Fibroblast of villous mesenchyme (primary cell): ENCODE measurements around the gene CTNNA1. TPM values are rescaled to one million over a fixed set of nuclear protein-coding genes. Genes with fewer than 3 reads are reported as not detected.

Experiments used
- DNase-seq: peaks from one replicate; pipeline ENCODE4 v3.0.0-alpha.2; 2010; ENCODE audit warnings: low read depth
- H3K4me3 ChIP-seq: 2 replicates; pipeline ENCODE4 v1.5.1; 2011; ENCODE audit warnings: low read depth, mild to moderate bottlenecking, low read length
- total RNA-seq: library from RNA; depleted of rRNA; stranded (reverse); fragments of >200 nt; gene quantifications from 2 replicates; pipeline ENCODE4 v1.2.3, GENCODE V29; 2012
- TF ChIP-seq, protein P1 (sequence below): IDR thresholded peaks from 2 replicates; pipeline ENCODE4 v1.5.1; 2012; ENCODE audit warnings: low read depth, mild to moderate bottlenecking, low read length; ENCODE audit not compliant: insufficient read depth

CTNNA1 gene
- total RNA-seq, 1 donor, result 461 TPM

DNA sequence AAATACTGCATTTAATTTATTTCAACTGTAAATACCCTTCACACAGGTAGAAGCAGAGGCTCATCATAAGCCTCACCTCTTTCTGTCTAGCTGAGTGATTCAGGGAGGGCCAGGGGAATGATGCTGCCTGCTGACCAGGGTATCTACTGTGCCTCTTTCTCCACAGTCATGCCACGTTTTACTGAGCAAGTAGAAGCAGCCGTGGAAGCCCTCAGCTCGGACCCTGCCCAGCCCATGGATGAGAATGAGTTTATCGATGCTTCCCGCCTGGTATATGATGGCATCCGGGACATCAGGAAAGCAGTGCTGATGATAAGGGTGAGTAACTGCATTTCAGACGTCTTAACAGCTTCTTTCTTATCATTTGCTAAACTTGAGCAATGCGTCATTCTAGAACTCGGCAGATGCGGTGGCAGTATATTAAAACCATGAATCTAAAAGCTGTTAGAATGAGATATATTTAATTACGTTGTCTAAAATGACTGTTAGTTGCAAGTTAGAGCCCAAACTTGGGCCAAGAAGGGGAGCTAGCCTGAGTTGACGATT is 171.9 kb downstream of the CTNNA1 start:
- DNase-seq, result peak; percentile 76
- TF ChIP-seq, protein P1, sequence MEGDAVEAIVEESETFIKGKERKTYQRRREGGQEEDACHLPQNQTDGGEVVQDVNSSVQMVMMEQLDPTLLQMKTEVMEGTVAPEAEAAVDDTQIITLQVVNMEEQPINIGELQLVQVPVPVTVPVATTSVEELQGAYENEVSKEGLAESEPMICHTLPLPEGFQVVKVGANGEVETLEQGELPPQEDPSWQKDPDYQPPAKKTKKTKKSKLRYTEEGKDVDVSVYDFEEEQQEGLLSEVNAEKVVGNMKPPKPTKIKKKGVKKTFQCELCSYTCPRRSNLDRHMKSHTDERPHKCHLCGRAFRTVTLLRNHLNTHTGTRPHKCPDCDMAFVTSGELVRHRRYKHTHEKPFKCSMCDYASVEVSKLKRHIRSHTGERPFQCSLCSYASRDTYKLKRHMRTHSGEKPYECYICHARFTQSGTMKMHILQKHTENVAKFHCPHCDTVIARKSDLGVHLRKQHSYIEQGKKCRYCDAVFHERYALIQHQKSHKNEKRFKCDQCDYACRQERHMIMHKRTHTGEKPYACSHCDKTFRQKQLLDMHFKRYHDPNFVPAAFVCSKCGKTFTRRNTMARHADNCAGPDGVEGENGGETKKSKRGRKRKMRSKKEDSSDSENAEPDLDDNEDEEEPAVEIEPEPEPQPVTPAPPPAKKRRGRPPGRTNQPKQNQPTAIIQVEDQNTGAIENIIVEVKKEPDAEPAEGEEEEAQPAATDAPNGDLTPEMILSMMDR, result no peak
- H3K4me3 ChIP-seq, result no peak overlapping the region

DNA sequence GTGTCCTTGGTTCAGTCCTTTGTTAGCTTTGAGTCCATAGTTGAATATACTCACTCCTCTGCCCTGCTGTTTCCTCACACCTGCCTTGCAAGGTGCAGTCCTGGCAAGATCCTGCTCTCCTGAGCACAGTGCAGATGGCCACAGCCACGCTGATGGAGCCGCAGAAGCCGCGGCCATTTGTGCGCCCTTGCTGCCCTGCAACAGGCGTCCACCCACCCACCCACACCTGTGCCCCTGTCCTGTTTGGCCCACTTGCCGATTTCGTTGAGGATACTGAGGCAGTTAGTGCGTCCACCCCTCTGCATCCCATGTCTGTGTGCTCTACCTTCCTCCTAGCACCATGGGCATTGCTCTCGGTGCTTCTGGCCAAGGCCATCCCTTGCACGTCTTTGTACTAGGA is 173.0 kb downstream of the CTNNA1 start:
- no peak for DNase-seq
- TF ChIP-seq, protein P1, result no peak
- no peak overlapping the region for H3K4me3 ChIP-seq

DNA sequence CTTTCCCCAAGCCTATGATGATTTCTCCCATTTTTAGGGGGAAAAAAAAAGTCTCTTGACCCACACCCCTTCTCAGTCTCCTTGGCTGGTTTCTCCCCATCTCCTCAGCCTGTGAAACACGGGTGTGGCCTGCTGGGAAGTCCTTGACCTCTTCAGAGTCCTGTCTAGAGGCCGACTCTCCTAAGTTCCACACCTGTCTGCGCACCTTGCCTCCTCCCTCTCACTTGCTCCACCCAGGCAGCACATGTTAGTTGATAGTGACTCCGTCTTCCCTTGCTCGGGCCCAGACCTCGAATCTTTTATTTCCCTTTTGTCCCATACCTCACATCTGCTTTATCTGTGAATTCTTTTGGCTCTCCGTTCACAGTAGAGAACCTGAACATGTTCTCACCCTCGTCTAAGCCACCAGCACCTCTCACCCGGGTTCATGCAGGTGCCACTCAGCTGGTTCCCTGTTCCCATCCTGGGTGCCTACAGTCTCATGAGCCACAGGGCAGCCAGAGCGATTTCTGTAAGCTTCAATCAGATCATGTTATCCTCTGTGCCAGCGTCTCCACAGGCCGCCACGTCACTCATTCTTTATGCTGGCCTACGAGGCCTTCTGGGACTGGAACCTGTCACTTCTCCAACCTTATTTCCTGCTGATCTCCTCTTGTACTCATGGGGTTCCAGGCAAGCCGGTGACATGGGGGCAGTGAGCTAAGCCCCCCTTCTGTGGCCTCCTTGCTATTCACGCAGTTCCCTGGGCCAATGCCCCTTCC is 173.6 kb downstream of the CTNNA1 start:
- no peak for DNase-seq
- TF ChIP-seq, protein P1, result no peak
- no peak overlapping the region for H3K4me3 ChIP-seq

DNA sequence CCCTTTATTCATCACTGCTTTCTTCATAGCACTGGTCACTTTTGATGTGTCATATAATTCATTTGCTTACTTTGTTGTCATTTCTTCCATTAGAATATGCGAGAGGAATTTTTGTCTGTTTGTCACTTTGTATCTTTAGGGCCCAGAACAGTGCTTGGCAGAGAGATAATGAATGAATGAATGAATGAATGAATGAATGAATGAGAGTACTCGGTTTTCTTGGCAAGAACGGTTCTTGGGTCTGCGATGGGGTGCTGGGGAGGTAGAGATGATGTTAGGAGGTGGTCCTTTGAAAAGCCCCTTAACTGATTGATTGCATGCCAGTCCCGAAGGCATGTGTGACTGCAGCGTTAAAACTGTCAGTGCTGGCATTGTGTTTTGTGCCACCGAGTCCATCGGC is 174.3 kb downstream of the CTNNA1 start:
- no peak overlapping the region for H3K4me3 ChIP-seq
- TF ChIP-seq, protein P1, result no peak
- no peak for DNase-seq

DNA sequence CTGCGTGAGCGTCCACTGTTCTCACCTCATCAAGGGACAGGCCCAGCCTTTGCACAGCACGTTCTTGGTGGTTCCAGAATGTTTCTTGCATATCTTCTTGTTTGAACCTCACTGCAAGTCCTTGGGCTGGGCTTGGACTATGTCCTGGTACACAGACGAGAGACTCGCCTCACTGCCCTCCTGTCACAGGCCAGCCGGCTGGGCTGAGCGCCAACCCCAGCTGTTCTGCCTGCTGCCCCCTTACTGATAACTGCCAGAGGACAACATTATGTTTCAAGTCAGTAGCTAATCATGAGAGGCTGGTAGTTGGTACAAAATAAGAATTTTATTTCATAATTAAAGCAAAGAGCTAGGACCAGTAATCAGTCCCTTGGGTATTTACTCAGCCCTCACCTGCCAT is 174.8 kb downstream of the CTNNA1 start:
- peak; percentile 28 for DNase-seq
- H3K4me3 ChIP-seq, result no peak overlapping the region

DNA sequence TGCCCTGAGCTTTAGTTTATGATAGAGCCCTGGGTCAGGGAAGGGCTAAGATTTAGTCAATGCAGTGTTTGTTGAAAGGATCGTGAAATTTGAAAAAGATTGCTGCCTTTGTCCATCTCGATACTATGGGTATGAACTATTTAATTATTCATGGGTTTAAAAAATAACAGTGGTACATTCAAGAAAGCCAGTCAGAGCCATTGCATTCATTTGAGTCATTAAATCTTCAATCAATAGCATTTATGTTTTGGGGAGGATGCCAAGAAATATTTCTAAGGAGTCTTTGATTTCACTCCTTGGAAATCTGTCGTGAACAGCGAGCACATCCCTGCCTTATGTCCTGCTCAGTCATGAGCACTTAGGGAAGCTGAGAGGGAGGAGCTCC is 176.3 kb downstream of the CTNNA1 start:
- H3K4me3 ChIP-seq, result no peak overlapping the region
- no peak for DNase-seq
- TF ChIP-seq, protein P1, result no peak

More for the DNA sequence above, 174.8 kb downstream of the CTNNA1 start:
- TF ChIP-seq, protein P1, result no peak
